NCI-H2107 treated with DMSO at 0.1 percent for 48 hours (cell line): Measurements from ENCODE around the gene UTP14A.

Experiments used
- DNase-seq: peaks from one replicate; lab custom pipeline; 2025; ENCODE audit not compliant: unreplicated experiment; lab: John Stamatoyannopoulos, UW

The UTP14A gene

DNA sequence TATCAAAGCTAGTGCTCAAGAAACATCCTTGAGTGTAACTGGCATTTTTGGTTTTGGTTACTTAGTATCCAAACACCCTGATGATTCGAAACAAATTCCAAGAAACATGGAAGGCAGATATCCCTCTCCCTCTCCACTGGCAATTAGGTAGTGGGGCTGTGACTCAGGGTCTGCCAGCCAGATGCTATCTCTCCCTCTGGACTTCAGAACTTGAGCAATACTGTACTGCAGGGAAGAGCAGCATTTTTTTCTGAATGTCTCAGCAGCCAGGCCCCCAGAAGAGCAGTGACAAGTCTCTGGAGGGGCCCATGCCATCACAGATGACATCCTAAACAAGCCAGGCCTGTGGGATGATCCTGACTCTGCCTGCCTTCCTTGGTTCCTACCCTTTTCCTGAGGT, 39.2 kb downstream of the UTP14A start:
- DNase-seq: no peak

DNA sequence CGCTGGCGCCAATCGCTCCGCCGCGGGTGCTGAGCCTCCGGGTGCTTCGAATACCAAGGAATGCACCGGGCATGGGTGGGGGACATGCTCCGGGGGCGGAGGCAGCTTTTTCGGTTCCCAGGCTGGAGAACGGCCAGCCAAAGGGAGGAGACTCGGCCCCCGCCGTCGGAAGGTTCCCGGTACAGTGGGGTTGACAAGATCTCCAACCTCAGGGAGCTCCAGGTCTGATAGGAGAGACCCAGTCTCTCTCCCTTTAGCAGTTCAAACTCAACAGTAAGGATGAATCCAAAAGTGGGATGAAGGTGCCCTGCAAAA, 47.3 kb downstream of the UTP14A start:
- DNase-seq: no peak

DNA sequence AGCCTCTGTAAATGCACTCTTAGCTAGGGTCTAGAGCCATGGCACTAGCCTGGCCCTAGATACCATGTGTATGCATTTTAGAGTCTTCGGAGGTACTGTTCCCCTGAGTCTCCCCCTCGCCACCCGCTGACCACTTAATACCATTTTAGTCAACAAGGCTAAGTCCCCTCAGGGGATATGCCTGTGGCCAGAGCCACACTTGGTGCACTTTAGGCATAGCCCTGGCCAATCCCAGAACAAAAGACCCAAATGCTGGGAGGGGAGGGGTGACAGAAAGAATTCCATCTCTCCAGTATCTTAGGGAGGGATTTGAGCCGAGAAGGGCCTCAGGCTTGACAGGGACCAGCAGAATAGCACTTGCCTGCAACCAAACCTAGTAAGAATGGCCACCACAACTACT, 47.9 kb downstream of the UTP14A start:
- no peak for DNase-seq

DNA sequence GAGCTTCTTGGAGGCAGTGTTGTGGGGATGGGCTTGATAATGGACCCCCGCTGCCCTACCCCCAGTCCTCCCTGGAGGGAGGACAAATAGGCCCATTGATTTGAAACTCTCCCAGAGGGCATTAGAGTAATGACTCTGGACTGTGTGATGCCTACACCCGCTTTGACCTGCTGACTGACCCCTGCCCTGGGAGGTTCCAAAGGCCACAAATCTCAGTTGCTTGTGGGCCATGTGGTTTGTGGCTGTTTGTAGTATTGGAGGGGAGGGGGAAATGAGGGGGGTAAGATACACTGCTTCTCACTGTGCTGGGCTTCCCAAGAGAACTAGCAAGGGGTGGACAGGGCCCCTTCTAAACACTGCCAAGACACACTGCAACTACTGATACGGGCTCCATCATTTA, 48.8 kb downstream of the UTP14A start:
- no peak for DNase-seq

DNA sequence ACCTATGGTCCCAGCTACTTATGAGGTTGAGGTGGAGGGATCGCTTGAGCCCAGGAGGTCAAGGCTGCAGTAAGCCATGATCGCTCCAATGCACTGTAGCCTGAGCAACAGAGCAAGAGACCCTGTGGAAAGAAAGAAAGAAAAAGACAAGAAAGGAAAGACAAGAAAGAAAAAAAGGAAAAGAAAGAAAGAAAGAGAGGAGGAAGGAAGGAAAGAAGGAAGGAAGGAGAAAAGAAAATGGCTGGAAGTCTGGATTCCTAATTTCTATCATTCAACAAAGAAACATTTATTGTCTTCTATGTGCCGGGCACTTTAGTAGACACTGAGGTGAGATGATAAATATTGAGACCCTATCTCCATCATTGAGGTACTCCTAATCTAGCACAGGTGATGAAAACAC, 49.7 kb downstream of the UTP14A start:
- DNase-seq: no peak

DNA sequence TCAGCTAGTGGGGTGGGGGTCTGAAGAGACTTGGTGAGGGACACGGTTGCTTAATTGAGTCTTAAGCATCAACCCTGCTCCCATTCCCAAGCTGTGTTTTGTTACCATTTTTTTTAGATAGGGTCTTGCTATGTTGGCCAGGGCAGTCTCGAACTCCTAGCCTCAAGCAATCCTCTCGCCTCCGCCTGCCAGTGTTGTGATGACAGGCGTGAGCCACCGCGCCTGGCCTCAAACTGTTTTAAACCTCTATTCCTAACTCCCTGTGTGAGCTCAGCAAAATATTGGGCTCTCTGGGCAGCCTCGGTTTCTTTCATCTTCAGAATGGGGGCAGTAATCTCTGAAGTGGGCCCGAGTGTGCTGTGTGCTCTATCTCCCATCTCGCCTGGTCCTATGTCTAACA, 50.2 kb downstream of the UTP14A start:
- no peak for DNase-seq

DNA sequence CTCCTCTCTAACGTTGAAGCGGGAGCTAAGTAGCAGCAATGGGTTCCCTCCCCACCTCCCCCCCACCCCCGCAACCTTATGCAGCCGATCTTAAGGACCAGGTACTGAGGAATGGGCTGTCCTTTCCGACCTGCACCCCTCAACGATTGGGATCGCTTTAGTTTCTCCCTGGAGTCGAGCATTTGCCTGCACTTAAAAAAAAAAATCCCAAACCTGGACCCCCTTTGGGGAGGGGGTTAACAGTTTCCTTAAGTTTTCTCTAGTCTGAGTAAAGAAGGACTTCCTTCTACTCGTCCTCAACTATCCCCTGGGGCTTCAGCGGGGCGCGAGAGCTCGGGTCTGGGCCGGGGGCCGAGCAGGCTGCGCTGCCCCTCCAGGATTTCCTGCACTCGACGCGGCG, 50.8 kb downstream of the UTP14A start:
- no peak for DNase-seq

DNA sequence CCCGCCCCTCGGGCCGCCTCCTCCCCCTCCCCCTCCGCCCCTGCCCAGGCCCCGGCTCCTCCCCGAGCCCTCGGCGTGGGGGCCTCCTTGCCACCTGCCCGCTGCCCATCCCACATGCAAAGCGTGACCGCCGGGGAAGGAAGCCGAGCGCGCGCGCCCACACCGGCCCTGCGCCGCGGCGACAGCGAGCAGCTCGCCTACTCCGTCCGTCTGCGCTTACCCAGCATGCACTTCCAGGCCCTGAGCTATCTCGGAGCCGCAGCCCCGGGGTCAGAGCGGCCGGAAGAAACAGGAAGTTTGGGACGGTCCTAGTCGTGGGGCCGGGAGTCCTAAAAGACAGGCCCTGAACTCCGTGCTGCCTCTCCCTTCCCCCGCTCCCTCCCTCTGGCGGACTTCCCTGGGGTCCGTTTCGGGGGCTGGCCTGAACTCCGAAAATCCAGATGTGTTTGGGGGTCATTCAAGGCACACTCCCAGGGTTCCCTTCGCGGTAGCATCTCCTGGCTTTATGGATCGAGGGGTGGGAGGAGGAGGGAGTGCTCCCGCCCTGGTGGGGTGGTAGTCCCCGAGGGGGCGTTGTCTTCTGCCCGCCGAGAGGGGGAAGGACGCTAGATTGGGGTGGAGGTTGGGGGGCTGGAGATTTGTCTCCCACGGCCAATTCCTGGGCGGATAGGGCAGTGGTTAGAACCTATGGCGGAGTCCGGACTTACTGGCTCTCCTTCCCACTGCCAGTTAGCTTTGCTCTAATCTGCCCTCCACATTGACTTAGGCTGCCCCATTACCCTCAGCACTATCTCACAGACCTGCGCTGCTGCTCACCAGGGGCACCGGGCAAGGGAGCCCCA, 51.5 kb downstream of the UTP14A start:
- DNase-seq: no peak

DNA sequence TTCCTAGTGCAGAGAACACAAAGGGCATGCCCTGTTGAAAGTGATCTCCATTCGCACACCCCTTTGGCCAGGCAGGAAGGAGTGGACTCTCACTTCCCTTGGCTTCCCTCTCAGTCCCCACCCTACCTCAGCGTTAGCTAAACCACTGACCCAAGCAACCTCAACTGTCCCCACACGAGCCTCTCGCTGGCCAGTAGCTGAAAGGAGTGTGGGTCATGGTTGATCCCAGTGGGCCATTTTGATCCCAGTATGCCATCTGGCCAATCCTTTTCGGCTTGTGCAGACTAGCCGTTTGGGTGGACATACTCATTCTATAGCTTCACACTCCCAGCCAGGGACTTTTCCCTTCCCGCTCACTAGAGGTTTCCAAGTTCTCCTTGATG, 52.1 kb downstream of the UTP14A start:
- DNase-seq: no peak

DNA sequence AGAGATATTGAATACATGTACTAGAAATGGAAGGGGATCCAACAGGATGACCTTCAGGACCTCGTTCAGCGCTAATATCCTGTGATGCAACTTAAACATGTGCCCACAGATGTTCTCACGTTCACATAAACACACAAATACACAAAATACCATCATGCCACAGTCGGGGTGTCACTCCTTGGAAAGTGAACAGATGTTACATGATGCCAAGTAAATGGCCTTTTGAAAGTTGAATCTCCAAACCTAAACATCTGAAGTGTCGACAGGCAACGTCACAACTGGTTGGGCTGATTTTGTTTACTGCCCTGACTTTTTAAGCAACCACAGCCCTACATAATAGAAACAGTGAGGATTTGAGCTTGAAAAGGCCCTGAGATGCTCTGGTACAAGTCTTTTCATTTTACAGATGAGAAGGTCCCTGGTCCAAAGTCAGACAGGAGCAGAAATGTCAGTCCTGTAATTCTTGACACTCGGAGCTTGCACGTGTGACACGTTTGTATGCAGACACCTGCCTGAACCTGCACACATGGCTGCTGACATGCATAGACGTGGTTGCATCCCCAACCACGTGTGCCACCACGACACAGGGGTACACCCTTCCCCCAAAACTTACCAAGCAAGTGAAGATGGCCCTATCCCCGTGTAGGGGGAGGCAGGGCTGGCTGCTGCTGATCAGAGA, 53.0 kb downstream of the UTP14A start:
- DNase-seq: no peak

DNA sequence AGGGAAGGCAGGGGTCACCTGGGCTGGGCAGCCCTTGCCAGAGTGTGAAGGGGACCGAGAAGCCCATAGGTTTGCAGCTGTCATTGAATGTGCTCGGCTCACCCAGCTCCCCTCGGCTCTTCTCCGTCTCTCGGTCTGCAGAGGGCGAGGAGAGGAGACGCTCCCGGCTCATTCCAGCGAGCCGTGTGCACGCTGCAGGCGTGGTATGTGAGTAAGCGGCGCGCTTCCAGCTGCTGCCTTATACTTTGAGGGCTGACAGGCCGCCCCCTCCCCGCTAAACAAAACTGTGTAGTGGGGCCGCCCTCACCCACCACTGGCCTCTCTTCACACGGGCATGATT, 53.5 kb downstream of the UTP14A start:
- DNase-seq: no peak

DNA sequence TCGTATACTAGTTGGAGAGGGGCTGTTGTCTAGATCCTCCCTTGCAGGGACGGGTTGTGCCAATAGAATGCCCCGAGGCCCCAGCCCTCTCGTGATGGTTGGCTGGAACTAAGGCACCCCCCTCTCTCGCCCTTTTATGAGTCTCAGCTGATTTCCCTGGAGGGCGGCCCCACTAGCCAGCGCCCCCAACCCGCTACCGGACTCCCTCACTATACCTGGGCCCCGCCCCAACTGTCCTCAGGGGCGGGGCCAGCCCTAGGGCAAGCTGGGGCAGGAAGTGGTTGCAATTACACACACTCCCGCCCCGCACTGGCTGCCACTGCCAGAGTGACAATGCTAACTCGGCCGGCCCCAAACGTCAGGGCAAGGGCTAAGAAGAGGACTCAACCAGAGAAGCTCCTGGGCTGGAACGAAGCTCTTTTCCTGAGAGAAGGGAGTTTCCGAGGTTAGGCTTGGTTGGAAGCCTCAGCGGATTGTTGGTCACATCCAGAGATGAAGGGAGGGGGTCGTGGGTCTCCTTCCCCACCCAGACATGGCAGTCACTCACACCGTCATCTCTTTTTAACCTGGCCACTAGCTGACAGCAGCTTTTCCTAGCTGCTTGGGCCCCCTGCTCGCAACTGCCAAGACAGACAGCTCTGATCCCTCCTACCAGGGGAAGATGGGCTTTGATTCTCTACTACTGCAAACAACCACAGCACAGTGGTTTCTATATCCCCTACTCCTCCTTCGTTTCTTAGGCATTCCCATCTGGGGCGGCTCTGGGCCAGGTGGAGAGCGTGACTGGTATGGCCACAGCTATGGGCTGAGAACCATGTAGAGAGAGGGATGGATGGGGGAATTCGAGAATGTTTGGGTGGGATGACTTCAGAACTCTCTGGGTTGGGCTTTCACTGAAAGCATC, 55.5 kb downstream of the UTP14A start:
- no peak for DNase-seq

DNA sequence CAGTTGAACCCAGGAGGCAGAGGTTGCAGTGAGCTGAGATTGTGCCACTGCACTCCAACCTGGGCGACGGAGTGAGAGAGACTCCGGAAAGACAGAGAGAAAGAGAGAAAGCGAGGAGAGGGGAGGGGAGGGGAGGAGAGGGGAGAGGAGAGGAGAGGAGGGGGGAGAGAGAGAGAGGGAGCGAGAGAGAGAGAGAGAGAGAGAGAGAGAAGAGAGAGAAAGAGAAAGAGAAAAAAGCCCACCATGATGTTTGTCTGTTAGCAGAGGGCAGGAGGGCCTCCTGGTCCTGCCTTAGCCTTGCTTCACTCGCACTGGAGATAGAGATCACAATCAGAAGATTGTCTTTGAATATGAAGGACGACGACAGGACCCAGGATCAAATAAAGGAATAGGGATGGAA, 57.8 kb downstream of the UTP14A start:
- DNase-seq: no peak

DNA sequence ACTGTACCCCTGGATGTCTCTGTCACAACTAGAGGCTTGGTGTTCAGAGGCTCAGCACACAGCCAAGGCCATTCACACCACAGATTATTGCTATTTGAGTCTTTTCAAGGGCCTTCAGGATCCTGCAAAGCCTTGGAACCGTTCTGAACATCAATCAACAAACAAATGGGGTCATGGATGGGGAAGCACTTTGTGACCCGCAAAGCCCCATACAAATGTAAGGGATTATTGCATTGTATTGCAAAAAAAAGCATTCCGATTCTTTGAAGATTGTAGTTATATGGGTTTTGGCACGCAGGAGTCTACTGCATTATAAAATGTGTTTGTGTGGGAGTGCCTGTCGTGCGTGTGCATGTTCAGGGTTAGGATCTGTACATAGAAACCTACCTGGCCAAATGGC, 59.2 kb downstream of the UTP14A start:
- no peak for DNase-seq

DNA sequence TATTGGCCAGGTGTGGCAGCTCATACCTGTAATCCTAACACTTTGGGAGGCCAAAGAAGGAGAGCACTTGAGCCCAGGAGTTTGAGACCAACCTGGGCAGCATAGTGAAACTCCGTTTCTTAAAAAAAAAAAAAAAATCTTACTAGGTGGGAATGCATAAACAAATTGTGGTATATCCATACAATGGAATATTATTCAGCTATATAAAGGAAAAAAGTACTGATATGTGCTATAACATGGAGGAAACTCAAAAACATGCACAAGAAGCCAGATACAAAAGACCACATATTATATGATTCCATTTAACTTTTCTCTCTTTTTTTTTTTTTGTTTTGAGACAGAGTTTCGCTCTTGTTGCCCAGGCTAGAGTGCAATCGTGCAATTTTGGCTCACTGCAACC, 63.0 kb downstream of the UTP14A start:
- DNase-seq: no peak

DNA sequence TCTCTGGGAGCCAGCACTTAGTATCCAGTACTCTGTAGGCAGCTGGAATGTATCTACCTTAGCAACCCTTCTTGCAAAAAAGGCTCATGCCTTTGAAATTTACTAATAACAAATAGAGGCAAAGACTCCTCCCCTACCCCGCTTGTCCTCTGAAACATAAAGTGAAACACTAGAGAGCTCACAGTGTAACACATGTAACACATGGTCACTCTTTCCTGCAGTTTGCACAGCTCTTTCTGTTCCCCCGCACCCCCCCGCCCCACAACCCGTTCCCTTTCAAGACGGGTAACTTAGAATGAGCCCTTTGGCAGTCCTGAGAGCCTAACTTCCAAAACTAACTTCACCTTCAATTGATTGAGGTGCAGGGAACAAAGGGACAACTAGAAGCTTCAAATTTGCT, 70.5 kb downstream of the UTP14A start:
- no peak for DNase-seq
